Left lobe of liver (tissue), 2 donors: Measurements from ENCODE around the gene NR3C2. TPM values are rescaled to one million over a fixed set of nuclear protein-coding genes. Genes with fewer than 3 reads are reported as not detected.

Source experiments
- ATAC-seq: fragments of 200-7000 bp; cut with Tn5 transposase; one replicate; pipeline ENCODE4 v1.9.1; 2020; ENCODE audit warnings: mild to moderate bottlenecking, moderate library complexity
- DNase-seq: peaks from one replicate; pipeline ENCODE4 v3.0.0-alpha.2; 2020; ENCODE audit warnings: low spot score
- total RNA-seq: library from RNA; stranded (reverse); gene quantifications from one replicate; pipeline ENCODE4 v1.2.1, GENCODE V29; 2021
- donor health status: DM: no; HTN: no; CAD: no; lungs with moderate emphysema.
- donor health status: DM: no; HTN: yes; CAD: no.

The NR3C2 gene
- total RNA-seq, 1 donor from 2014 or later = 12.0 TPM

DNA sequence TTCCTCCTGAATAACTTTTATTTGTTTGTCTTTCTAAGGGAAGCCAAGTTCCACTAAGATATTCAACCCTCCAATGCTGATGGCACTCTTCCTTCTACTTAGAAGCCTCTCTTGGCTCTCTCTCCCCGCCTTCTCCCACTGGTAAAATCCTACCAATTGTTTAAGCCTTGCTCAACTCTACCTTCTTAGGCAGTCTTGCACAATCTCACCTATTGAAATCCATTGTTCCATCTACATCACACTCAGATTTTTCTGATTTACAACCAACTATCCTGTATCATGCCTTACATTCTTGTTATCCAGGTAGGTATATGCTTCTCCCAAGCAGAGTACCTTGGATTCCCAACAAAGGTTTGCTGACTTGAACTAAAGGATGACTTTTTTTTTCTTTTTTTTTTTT is 69.1 kb downstream of the NR3C2 start:
- DNase-seq = no peak
- ATAC-seq = no peak

DNA sequence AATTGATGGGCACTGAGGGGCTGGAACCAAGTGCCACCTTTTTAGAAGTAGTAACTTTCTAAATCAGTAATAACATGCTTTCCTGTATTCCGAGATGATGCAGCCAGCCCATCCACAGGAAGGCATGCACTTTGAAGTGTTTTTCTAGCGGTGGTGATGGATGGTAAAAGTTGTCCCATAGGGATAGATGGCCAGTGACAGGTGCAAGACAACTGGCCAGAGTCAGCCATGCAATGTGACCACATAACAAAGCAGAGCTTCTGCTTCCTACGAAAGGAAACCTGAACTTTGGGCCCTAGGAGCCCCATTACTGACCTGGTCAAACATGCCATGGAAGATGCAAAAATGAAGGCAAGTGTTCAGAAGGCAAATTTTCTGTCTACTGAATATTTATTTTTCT is 72.3 kb downstream of the NR3C2 start:
- no peak for DNase-seq
- ATAC-seq = no peak

DNA sequence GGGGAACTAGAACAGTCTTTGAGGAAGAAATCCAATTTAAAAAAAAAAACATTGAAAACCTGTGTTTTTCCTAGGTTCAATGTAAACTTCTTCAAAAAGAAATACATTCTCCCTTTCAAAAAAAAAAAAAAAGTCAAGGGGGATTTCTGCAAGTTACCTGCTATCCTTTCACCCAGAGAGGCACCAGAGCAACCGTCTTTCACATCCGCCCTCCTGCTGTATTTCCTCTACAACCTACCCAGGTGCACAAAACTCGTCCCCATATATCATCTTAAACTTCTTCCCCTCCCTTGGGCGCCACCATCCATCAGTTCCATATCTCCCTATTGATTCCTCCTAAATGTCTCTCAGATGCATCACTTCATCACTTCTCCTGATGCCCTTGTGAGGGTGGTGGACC is 74.5 kb downstream of the NR3C2 start:
- ATAC-seq (no peak), DNase-seq (no peak)

DNA sequence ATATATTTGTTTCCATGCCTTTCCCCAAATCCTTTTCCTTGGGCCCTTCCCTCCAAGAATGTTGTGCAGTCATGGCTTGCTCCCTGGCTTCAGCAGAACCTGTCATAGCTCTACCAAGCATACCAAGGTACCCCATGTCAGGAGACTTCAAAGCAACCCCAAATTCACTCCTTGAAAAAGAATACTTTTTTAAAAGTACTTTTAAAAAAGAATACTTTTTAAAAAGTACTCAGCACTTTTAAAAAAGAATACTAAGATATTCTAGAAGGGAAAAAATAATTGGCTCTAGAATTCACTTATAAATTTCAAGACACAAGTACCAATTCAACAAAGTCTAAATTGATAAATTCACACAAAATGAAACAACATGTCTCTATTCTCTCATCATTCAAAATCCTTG is 76.0 kb downstream of the NR3C2 start:
- ATAC-seq (no peak), DNase-seq (no peak)

DNA sequence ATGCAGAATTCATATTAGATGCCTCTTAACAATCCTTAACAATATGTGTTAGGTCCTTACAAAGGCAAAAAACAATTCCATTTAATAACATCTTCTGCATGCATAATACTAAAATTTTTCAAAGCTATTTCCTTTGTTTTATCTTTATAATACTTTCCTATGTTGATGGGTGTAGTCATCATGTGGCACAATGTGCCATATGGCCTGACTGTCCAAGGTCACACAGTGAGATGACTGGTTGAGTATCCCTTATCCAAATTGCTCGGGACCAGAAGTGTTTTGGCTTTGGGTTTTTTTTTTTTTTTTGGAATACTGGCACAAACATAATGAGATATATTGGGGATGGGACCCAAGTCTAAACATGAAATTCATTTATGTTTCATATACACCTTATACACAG is 77.7 kb downstream of the NR3C2 start:
- no peak for DNase-seq

DNA sequence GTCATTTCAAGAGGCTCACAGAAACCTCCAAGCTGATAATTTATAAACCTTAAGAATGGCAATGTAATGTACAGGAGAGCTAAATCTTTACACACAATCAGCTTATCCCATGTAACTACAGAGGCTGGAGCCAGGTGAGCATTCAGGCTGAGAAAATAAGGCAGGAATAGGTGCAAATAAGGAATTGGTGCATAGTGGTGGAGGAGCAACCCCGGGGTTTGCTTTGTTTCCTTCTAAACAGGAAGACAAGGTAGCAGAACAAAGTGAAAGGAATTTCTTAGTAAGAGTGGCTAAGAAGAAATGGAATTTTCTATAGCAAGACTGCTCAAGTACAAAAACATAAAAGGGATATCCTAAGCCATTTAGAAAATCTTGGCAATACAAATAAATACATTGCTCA is 82.4 kb downstream of the NR3C2 start:
- ATAC-seq (no peak), DNase-seq (no peak)

More for the DNA sequence above, 77.7 kb downstream of the NR3C2 start:
- ATAC-seq = no peak

DNA sequence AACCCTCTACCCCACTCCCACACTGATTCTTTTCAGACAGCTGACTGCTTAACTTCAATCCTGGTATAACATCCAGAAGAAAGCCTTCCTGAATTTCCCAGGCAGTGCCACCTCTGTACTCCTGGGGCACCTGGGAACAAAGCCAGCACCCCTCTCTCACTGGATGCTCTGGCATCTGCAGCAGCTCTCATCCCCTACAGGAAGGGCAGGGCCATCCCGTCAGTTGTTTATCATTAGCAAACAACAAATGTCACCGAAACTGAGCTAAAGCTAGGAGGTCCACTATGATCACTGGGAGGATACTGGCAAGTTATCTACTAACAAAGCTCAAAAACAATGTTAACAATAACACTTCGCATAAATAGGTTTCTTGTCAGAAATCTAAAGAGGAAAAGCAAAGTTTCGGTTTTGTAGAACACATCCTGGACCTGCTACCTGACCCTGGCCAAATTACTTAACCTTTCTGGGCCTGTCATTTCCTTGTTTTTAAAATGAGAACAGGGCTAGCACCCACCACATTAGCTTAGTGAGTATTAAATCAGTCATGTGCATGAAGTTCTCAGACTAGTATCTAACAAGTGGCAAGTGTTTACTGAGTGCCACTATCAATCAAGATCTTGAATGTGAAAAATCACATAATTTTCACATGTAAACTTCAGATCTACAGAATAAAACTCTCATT is 86.6 kb downstream of the NR3C2 start:
- peak; percentile 53 for ATAC-seq

DNA sequence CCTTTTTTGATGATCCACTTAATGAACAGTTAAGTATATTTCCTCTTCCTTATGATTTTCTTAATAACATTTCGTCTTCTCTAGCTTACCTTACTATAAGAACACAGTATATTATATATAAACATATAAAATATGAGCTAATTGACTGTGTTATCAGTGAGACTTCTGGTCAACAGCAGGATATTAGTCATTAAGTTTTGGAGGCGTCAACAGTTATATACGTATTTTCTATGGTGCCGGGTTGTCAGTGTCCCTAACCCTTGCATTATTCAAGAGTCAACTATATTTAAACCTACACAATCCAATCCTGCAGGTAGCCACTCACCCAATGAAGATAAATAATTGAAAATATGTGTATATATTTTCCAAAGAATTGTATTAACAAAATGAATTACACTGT is 88.0 kb downstream of the NR3C2 start:
- ATAC-seq = no peak
- DNase-seq = no peak

More for the DNA sequence above, 86.6 kb downstream of the NR3C2 start:
- DNase-seq = no peak

DNA sequence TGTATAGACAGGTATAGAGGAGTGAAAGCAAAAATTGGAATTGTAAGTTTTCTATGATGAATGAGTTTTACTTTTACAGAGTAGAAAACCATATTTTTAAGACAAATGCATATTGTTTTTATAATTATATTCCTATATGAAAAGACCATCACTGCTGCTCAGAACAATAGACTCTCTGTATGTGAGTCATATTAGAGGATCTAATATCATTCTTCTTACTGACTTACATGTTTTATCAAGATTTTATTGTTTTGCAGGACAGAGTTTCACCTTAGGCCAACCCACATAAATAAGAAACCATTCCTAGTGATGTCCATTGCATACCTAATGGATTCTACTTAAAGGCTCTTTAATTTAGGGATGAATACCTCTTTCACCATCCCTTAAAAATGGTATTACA is 88.6 kb downstream of the NR3C2 start:
- ATAC-seq (no peak), DNase-seq (no peak)

DNA sequence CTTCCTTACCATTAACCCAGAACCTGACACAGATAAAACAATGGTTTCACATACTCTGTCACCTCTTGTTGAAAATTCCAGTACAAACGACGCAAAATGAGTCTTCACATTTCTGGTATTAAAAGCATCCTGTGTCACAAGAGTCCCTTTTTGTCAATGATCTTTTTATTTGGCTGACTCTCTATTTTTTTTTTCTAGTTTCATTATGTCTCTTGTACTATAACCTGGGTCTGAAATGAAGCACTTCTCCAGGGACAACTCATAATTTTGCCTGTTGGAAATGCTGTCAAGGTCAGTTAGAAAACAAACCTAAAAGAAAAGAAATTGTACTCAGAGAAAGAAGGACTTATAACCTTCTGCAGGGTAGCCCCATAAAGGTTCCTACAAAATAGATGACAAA is 93.1 kb downstream of the NR3C2 start:
- ATAC-seq (no peak), DNase-seq (no peak)

DNA sequence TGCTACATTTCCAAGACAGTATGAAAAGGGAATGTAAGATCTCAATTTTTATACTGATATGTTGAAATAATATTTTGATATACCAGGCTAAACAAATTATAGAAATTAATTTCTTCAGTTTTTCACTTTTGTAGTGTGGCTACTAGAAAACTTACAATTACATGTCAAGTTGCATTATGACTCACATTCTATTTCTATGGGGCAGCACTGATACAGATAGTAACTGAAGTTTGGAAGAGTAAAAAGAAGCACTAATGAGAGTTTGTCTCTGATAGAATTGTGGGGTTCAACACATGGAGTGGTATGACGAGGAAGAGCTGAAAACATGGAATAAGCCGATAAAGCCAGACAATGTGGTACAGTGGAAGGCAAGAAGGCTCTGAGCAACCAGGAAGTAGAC is 95.6 kb downstream of the NR3C2 start:
- DNase-seq = no peak
- no peak for ATAC-seq

DNA sequence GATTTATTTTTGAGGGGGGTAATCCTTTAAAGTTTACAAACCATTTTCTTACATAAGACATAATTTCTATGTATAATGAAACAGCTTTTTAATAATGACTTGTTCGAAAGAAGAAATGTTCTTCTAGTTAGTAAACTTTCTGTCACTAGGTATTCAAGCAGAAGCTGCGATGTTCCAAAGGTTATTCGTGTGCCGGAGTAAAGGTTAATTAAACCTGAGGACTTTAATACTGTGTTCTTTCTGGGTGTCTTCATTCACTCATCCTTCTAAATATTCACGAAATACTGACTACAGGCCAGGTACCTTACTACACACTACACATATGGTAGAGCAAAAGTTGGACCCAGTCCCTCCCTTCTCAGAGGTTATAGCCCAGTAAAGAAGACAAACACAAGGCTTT is 96.7 kb downstream of the NR3C2 start:
- ATAC-seq = peak; percentile 79

DNA sequence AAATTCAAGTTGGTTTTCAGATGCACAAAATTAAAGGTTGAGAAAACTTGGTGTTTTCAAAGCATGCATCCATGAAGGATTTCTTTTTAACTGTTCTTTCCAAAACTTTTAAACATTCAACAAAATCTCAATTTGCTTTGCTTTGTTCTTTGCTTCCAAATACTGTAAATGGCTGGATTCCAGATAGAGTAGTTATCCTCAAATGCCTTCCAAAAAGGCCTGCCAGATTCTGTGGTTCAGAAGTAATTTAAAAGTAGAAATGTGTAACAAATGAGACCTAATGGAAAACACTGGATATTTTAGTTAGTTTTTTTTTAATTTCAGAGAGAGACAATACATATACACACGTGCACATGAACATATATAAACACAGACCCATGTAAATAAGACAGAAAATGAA is 97.3 kb downstream of the NR3C2 start:
- DNase-seq (no peak), ATAC-seq (no peak)

More for the DNA sequence above, 96.7 kb downstream of the NR3C2 start:
- no peak for DNase-seq

DNA sequence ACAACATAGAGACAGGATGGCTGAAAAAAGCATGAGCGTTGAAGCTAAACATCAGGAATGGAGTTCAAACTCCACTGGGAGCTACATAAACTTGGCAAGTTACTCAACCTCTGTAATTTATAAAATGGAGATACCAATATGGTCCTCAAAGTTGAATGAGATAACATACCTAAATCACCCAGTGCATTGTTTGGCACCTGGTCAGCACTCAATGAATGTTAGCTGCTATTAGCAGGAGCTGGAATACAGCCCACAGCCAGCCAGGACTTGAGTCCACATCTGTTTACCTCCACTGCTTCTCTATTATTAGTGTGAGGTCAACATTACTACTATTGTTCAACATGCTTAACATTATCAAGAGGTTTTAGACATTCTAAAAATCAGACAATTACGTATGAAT is 97.9 kb downstream of the NR3C2 start:
- peak; percentile 69 for ATAC-seq
- no peak for DNase-seq

DNA sequence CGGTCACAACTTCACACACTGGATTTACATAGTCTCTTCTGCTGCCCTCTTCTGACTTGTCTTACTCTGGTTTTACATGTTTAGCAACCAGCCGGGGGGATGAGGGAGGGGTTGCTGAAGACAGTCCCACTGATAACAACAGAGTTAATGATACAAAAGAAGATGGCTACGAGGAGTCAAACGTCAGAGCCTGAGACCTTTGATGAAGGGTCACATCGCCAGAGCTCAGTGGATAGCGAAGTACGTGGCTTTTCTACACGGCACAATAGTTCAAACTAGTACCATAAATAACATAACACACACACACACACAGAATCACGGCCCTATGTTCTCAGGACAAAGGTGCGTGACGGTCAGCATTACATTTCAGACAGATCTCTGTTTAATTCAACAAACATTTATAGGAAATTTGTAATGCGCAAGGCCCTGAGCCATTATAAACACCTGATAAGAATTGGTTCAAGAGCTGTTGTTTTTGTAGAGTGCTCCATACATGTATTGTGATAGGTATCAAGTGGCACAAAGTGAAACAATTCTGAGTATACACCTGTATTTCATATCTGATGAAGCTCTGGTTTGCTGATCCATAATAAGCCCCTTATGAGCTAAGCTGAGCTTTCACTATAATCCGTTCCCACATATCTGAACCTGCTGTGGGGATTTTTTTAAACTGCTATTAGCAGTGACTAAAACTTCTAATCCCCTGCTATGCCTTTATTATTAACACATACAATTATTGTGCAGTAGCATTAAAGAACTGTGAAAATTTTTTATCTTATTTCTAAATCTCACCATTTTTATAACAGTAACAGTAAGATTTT is 100.0 kb downstream of the NR3C2 start:
- DNase-seq = no peak

DNA sequence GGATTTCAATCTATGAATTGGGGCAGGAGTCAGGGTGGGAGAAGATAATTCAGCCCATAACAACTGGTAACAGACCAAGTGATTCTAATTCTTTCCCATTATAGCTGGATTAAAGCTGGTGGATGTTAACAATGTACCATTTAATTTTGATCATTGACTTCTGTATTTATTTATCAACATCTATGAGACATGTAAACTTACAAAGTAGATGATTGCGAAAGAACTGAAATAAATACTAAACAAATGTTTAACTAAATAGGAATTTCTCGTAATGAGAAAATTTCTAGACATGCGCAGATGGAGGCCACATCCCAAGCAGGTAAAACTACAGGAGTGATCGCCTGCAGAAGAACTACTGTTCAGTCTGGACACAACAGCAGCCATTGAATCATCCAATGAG is 107.1 kb downstream of the NR3C2 start:
- no peak for DNase-seq
- ATAC-seq = no peak

More for the DNA sequence above, 100.0 kb downstream of the NR3C2 start:
- ATAC-seq = no peak

DNA sequence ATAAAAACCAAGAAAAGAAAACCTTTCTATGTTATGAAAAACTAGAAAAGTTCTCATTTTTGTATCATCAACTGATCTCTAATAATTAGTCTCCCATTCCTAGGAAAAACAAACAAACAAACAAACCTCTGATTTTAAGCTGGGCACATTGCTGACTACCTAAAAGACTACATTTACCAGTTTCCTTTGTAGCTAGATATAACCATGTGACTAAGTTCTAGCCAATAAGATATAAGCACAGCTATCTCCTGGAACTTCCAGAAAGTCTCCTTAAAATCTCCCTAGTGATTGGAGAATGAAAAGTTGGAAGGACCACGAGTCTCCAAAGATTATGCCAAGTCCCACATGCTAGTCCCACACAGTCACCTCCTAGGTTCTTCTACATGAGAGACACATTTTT is 108.9 kb downstream of the NR3C2 start:
- no peak for DNase-seq
- ATAC-seq = no peak

DNA sequence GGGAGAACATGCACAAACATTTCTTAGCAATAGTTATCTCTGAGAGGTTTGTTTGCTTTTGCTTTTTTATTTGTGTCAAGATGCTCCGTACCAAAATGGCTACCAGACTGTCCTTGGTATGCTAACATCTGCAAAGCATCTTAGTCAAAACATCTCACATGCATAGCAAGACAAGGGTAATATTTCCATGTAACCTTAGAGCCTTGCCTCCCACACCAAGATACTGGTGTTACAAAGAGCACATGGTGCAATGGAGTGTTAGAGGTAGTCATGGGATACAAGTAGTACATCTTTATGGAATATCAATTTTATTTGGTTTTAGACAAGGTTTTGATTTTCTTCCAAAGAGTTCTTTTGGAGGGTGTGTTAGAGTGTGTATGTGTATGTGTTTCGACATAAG is 109.7 kb downstream of the NR3C2 start:
- DNase-seq (no peak), ATAC-seq (no peak)

DNA sequence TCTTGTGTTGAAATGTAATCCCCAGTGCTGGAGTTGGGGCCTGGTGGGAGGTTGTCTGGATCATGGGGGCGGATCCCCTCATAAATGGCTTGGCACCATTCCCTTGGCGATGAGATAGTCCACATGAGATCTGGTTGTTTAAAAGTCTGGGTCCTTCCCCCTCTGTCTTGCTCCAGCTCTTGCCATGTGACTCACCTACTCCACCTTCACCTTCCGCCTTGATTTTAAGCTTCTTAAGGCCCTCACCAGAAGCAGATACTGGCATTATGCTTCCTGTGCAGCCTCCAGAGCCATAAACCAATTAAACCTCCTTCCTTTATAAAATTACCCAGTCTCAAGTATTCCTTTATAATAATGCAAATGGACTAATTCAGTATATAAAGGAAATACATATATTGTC is 111.5 kb downstream of the NR3C2 start:
- DNase-seq = no peak
- no peak for ATAC-seq

DNA sequence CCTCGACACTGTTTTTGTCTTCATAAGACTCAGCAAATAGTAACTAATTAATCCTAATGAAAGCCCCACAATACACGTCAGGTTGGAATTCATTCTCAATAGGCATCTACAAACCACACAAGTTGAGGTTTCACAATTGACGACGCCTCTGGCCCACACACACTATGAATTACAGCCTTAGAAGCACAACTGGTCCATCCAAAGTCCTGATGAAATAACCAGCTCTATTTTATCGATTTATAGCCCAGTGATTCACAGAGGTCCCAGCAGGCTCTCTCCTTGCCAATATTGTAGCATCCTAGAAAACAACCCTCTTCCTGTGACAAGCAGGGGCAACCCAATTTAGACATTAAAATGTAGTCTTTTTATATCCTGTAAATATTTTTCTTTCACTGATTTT is 112.1 kb downstream of the NR3C2 start:
- ATAC-seq = peak; percentile 63
- DNase-seq = no peak

DNA sequence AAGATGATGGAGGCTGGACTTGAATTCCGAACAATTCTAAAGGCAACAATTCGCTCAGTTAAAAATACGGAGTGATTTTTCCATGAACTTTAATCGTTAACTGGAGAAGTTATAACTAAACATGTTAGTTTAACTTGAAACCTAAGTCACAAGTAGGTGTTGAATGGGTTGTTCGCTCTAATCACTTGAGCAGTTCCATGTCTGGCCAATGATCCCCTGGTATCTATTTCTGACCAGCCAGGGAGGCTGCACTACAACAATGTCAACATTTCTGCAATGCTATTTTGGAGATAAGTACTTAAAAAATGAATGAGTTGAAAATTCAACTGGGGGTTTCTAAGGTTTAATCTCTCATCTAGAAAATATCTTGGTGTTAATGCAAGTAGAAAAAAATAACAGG is 112.5 kb downstream of the NR3C2 start:
- no peak for ATAC-seq
- DNase-seq = no peak

DNA sequence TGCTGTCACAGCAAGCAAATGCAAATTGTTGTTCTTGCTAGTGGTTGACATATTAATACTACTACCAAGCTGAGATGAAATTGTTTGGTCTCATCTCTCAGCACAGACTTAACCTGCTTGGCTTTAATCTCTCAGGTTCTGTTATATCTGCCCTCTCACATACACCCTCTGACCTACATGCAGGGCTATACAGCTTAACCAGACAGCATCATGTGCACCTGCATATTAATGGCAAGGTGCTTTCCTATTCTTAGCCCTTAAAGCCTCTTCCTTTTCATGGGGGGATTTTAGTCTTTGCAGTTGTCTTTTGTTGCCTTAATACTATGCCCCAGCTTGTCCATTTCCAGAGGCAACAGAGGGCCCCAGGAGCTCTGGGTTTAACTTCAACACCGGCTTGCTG is 114.5 kb downstream of the NR3C2 start:
- DNase-seq = no peak
- peak; percentile 14 for ATAC-seq
